Measurements from ENCODE around the gene CFHR5.
"Not testable (repeated sequence)": the region's sequence is repeated elsewhere in the genome, so short reads cannot be mapped to it uniquely, and the experiment has no call there.

Gene CFHR5

DNA sequence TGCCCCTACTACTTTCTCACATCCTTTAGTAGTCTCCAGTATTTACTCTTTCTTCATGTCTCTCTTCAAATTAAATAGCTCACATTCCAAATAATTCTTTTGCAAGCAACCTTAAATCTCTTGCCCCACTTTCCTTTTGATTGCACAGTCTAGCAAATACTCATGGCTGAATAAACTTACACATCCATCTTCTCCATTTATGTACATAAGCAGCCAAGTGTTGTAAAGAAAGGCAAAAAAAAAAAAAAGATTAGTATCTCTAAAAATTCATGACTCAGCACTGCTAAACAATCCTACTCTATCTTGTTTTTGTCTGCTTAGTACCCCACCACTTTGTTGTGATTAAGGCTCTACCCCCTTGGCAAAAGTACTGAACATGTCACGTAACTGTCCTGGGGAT is 47.1 kb downstream of the CFHR5 start:
- no peak for DNase-seq

DNA sequence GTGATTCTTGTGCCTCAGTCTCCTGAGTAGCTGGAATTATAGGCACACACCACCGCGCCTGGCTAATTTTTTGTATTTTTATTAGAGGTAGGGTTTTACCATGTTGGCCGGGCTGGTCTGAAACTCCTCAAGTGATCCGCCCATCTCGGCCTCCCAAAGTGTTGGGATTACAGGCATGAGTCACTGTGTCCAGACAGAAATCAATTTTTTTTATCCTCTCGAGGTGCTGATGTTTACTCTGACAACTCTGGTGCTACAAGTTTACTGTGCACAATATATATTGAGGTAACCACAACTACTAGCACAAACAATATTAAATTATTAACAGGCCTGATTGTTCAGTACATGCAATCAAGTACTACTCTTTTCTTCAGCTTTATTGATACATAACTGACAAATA is 50.0 kb downstream of the CFHR5 start:
- DNase-seq: no peak

DNA sequence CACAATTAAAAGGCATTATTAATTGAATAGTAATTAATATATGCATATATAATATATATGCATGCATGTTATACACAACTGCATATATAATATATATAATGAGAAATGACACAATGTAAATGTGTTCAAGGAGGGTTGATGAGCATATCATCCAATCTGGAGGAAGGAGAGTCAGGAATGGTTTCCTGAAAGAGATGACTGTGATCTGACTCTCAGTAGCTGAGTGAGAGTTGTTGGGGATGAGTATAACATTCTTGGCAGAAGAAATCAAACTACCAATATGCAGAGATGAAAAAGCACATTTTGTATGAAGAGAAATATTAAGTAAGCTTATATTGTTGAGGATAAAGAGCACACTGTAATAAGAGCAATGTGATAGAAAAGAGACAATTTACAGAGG is 52.4 kb downstream of the CFHR5 start:
- DNase-seq: no peak

DNA sequence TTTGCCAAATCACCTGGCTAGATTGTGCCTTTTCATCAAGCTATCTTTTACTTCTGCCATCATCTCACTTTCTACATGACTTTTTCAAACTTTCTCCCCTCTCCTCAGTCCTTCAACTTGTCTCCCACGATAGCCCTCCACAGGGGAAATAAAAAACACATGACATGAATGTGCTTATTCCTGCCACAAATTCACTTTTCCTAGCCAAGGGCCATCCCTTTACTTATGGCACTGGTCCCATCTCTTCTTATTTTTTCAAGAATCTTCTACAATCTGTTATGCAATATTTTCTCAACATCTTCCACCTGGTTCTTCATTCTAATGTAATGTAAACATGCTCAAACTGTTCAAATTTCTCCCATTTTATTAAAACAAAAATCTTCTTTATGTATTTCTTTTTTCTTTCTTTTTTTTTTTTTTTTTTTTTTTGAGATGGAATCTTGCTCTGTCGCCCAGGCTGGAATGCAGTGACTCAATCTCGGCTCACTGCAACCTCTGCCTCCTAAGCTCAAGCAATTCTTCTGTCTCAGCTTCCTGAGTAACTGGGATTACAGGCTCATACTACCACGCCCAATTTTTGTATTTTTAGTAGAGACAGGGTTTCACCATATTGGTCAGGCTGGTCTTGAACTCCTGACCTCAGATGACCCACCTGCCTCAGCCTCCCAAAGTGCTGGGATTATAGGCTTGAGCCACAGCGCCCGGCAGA is 57.4 kb downstream of the CFHR5 start:
- DNase-seq: not testable (repeated sequence)

DNA sequence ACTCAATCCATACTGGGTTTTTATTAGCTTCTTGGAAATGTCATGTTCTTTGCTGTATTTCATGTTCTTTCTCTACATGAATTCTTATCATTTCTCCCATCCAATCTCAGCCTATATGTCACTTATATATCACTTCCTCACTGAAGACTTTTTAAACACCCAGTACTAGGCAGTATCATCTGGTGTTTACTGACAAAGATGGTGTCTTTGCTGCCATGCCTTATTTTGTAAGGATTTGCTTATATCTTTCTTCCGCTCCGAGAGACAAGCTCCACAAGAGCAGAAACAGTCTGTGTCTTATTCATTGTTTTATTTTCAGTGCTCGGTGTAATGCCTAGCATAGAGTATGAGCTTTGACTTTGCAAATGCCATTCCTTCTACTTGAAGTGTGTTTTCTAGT is 59.5 kb downstream of the CFHR5 start:
- DNase-seq: no peak

DNA sequence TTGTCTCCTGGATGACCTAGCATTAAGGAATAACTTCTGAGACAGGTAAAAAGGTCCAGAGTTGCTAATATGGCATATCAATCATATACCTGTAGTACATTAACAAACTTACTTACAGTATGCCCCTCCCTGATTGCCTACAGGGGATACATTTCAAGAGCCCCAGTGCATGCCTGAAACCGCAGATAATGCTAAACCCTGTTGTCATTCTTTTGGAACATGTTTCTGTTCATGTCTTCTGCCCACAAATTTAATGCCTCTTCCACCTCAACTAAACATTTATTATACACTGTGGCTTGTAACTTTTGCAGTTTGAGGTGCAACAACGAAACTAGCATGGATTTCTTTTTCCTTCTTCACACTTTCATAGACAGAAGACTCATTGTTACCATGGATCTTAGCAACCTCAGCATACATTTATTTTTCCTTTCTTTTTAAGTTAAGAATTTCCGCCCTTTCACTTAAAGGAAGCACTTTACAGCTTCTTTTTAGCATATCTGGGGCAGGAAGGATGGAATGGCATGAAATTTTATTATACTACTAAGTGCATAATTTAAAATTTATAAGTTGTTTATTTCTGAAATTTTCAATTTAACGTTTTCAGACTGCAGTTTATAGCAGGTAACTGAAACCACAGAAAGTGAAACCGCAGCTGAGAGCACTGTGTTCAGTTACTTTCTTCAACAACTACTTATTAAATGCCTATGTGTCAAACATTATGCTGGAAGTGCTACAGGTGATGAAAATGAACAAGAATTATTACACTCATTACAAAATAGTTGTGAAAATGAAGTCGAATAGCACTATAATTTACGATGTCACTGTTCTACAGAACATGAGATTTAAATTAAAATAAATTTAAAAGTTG is 64.4 kb downstream of the CFHR5 start:
- DNase-seq: no peak

DNA sequence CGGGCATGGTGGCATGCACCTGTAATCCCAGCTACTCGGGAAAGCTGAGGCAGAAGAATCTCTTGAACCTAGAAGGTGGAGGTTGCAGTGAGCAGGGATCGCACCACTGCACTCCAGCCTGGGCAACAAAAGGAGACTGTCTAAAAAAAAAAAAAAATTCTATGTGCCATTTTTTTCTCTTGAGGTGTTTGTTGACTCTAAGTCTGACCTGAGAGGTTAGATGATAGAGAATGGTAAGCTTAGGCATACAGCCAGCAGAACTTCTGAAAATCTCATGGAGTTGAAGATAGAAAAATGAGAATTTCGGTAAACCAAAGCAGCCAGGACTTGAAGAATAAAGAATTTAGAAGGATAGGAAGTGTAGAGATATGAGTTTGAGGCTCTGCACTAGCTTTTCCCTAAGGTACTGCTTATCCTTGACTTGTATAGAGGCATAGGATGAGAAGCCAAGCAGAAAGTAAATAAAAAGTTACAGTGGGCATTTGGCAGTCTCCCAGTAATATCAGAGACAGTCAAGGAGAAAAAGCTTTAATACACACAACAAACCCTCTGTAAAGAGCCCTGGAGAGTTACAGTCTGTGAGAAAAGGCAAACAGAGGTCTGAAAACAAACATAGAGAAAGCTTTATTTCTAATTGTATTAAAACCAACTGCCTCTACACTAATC is 65.5 kb downstream of the CFHR5 start:
- no peak for DNase-seq

DNA sequence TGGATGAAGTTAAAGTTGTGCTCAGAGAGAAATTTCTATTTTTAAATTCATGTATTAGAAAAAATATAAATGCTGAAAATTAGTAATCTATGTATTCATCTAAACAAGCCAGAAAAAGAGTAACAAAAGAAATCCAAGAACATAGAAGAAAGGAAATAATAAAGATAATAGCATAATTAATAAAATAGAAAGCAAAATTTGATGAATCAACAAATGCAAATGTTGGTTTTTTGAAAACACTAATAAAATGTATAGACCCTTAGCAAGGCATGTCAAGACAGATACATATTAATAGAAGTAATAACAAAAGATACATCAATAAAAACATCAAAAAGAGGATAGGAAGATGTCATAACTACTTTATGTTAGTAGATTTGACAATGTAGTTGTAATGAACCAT is 71.7 kb downstream of the CFHR5 start:
- no peak for DNase-seq

Measured in NCI-H1436 treated with DMSO at 0.1 percent for 48 hours (cell line).